Measurements from ENCODE around the gene PARVA. TPM values are rescaled to one million over a fixed set of nuclear protein-coding genes. Genes with fewer than 3 reads are reported as not detected.

PARVA gene
- total and polyA plus RNA-seq, 12 donors, result 20.1 to 84.8 (median 67.0) TPM

GRCh38 chr11:12542186-12542935 is 165.0 kb downstream of the PARVA start:
- intact Hi-C loops (cut with DNase I), result no loop called here

GRCh38 chr11:12543596-12544415 is 166.4 kb downstream of the PARVA start:
- ATAC-seq, result no peak
- intact Hi-C loops (cut with DNase I), result no loop called here
- H3K36me3 ChIP-seq, result no peaks in the 10 kb centered on the region
- H3K4me1 ChIP-seq, result peaks cover 7 to 34% (median 16%) of the 10 kb centered on the region in 9 donors
- TF ChIP-seq CTCF (IDR thresholded peaks at IDR 0.05), result no peak
- H3K27me3 ChIP-seq, result no peaks in the 10 kb centered on the region
- no peak overlapping the region for H3K27ac ChIP-seq
- DNase-seq, result no peak
- no peak overlapping the region for H3K4me3 ChIP-seq
- no peaks in the 10 kb centered on the region for H3K9me3 ChIP-seq
- WGBS, 2 donors, result 74 to 80% methylated on average over 9 of the region's 9 CpGs

More at GRCh38 chr11:12542186-12542935, 165.0 kb downstream of the PARVA start:
- H3K4me3 ChIP-seq, result no peak overlapping the region
- no peak overlapping the region for H3K27ac ChIP-seq
- H3K36me3 ChIP-seq, result no peaks in the 10 kb centered on the region
- DNase-seq, result no peak
- WGBS, 2 donors, result 67 to 74% methylated on average over 10 of the region's 10 CpGs
- no peak for TF ChIP-seq CTCF (IDR thresholded peaks at IDR 0.05)
- no peaks in the 10 kb centered on the region for H3K27me3 ChIP-seq
- ATAC-seq, result no peak
- peaks cover 3 to 27% (median 15%) of the 10 kb centered on the region in 9 donors for H3K4me1 ChIP-seq
- no peaks in the 10 kb centered on the region for H3K9me3 ChIP-seq

- H3K4me1 ChIP-seq, result peaks cover 6 to 35% (median 18%) of the 10 kb centered on the region in 9 donors
- no peak for TF ChIP-seq CTCF (IDR thresholded peaks at IDR 0.05)
- no peaks in the 10 kb centered on the region for H3K27me3 ChIP-seq
- no peaks in the 10 kb centered on the region for H3K36me3 ChIP-seq
- no peak for DNase-seq
- no peaks in the 10 kb centered on the region for H3K9me3 ChIP-seq
- intact Hi-C loops (cut with DNase I), result no loop called here
- H3K27ac ChIP-seq, result no peak overlapping the region
- 94 to 97% methylated on average over 13 of the region's 13 CpGs for WGBS, 2 donors
- no peak overlapping the region for H3K4me3 ChIP-seq
- no peak for ATAC-seq
Observed at GRCh38 chr11:12544986-12545775, 167.8 kb downstream of the PARVA start.

GRCh38 chr11:12546122-12546521 is 168.8 kb downstream of the PARVA start:
- H3K9me3 ChIP-seq, result no peaks in the 10 kb centered on the region
- no peaks in the 10 kb centered on the region for H3K36me3 ChIP-seq
- no peak overlapping the region for H3K4me3 ChIP-seq
- DNase-seq, result no peak
- 96 to 98% methylated on average over 8 of the region's 8 CpGs for WGBS, 2 donors
- TF ChIP-seq CTCF (IDR thresholded peaks at IDR 0.05), result no peak
- no peak for ATAC-seq
- intact Hi-C loops (cut with DNase I), result no loop called here
- no peak overlapping the region for H3K27ac ChIP-seq
- no peaks in the 10 kb centered on the region for H3K27me3 ChIP-seq
- peaks cover under 1 to 28% (median 11%) of the 10 kb centered on the region in 9 donors for H3K4me1 ChIP-seq
